HG03457 (cell line): ENCODE results near the gene RGS9.
"Not testable (repeated sequence)": the region's sequence is repeated elsewhere in the genome, so short reads cannot be mapped to it uniquely, and the experiment has no call there.

ENCODE experiments used
- ATAC-seq: cut with Tn5 transposase; IDR thresholded peaks from one replicate; pipeline ENCODE4 v1.9.1; 2021; ENCODE audit warnings: moderate number of reproducible peaks; ENCODE audit not compliant: unreplicated experiment

Gene RGS9

DNA sequence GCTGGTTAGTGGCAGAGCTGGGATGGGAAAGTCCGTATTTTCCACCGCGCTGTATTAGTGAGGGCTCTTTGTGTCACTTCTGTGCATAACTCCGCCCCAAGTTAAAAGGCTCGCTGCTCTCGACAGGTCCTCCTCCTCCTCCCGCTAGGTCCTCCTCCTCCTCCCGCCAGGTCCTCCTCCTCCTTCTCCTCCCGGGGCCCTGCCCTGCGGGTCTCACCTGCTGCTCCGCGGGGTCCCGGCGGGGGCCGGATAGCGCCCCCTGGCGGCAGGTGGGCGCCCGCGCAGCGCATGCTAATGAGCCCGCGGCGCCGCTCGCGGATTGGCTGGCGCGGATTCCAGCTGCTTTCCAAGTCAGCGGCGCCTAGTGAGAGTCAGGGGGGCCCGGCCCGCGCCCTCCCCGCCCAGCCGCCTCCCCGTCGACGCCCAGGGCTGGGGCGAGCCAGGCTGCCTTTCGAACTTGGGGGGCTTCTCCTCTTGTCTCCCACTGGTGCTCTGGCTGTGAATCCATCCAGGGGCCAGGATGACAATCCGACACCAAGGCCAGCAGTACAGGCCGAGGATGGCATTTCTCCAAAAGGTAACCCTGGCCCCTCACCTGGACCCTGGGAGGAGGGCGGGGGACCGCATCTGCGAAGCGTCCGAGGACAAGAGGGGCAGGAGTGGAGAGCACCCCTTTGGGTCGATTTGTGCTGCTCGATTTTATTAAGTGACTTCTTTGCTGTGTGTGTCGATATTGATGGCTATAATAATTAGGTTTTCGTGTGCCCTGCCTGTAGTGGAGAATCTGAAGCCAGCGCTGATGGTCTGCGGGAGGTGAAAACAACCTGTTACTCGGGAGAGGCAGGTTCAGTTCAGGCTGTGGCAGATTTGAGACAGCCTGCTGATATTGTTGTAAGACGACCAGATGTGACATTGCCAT is at the start of gene RGS9:
Gene RGS9 (plus strand): TSS at position 350 of the 919 bp plus-strand sequence. CDS start 171 bp downstream, at position 521.
- peak; percentile 69 for ATAC-seq

- ATAC-seq = no peak
These were observed 48.4 kb upstream of the RGS9 start for GRCh38 chr17:65088621-65089360.

- no peak for ATAC-seq
These were observed 44.9 kb upstream of the RGS9 start for GRCh38 chr17:65092262-65092661.

DNA sequence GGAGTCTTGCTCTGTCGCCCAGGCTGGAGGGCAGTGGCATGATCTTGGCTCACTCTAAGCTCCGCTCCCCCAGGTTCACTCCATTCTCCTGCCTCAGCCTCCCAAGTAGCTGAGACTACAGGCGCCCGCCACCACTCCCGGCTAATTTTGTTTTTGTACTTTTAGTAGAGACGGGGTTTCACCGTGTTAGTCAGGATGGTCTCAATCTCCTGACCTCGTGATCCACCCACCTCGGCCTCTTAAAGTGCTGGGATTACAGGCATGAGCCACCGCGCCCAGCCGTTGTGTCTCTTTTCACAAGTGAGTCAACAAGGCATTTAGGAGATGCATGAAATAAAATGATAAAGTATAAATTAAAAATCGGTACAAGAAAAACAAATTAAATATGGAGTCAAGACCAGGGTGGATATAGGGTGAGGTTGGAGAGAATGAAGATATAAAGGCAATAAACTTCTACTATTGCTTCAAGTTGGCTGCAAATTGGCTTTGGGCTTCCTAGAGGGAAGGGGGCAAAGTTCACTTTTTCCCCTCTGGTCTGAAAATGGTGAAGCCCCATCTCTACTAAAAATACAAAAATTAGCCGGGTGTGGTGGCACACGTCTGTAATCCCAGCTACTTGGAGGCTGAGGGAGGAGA is 44.3 kb upstream of the RGS9 start:
- not testable (repeated sequence) for ATAC-seq

- ATAC-seq = no peak
These were observed 43.2 kb upstream of the RGS9 start for GRCh38 chr17:65093930-65094329.

DNA sequence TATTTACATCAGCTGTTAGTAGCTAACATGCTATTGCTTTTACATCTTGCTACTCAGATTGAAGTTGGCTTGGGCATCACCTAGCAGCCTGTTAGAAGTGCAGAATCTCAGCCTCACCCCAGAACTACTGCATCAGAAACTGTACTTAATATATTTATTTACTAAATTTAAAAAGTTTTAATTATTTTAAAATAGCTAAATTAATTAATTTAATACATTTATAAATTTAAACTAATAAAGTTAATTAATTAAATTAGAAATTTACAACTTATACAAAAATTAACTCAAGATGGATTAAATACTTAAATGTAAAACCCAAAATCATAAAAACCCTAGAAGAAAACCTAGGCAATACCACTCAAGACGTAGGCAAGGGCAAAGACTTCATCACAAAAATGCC is 41.7 kb upstream of the RGS9 start:
- ATAC-seq = no peak

DNA sequence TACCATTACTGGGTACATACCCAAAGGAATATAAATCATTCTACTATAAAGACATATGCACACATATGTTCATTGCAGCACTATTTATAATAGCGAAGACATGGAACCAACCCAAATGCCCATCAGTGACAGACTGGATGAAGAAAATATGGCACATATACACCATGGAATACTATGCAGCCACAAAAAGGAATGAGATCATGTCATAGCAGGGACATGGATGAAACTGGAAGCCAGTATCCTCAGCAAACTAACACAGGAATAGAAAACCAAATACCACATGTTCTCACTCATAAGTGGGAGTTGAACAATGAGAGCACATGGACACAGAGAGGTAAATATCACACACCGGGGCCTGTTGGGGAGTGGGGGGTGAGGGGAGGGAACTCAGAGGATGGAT is 40.8 kb upstream of the RGS9 start:
- not testable (repeated sequence) for ATAC-seq

DNA sequence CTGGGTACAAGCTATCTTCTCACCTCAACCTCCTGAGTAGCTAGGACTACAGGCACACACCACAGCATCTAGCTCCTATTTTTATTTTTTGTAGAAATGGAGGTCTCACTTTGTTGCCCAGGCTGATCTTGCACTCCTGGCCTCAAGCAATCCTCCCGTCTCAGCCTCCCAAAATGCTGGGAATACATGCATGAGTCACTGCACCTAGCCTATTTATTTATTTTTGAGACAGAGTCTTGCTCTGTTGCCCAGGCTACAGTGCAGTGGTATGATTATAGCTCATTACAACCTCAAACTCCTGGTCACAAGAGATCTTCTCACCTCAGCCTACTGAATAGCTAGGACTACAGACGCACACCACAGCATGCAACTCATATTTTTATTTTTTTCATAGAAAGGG is 40.1 kb upstream of the RGS9 start:
- no peak for ATAC-seq

DNA sequence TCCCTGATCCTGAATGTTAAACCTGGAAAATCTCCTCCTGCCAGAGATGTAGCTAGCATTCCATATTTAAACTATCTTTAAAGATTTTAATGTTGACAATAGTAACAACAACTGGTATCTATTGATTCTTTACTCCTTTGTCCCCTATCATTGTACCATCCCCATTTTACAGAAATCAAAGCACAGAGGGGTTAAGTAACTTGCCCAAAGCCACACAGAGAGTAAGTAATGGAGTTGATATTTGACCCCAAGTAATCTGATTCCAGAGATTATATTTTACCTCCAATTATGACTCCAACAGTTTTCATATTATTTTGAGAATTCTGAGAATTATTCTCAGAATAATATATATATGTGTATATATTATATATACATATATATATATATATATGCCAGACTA is 37.7 kb upstream of the RGS9 start:
- ATAC-seq = no peak

GRCh38 chr17:65099941-65100315 is 37.2 kb upstream of the RGS9 start:
- peak; percentile 56 for ATAC-seq

DNA sequence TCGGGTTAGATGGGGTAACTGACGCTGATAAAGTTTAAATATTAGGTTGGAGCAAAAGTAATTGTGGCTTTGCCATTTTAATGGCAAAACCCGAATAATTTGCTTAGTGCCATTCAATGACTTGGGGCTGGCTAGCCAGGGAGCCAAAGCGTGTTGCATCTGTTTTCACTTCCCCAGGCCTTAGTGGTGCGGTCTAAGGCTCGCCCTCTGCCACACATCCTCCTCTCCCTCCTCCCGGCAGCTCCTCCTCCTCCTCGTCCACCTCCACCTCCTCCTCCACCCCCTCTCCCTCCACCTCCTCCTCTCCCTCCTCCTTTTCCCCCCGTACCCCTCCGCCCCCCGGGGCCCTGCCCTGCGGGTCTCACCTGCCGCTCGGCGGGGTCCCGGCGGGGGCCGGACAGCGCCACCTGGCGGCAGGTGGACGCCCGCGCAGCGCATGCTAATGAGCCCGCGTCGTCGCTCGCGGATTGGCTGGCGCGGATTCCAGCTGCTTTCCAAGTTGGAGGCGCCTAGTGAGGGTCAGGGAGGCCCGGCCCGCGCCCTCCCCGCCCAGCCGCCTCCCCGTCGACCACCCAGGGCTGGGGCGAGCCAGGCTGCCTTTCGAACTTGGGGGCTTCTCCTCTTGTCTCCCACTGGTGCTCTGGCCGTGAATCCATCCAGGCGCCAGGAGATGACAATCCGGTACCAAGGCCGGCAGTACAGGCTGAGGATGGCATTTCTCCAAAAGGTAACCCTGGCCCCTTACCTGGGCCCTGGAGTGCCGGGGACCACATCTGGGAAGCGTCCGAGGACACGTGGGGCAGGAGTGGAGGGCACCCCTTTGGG is 36.6 kb upstream of the RGS9 start:
- peak; percentile 61 for ATAC-seq

GRCh38 chr17:65101371-65101770 is 35.8 kb upstream of the RGS9 start:
- no peak for ATAC-seq

GRCh38 chr17:65102235-65102634 is 34.9 kb upstream of the RGS9 start:
- no peak for ATAC-seq

GRCh38 chr17:65102788-65103187 is 34.4 kb upstream of the RGS9 start:
- ATAC-seq = no peak

DNA sequence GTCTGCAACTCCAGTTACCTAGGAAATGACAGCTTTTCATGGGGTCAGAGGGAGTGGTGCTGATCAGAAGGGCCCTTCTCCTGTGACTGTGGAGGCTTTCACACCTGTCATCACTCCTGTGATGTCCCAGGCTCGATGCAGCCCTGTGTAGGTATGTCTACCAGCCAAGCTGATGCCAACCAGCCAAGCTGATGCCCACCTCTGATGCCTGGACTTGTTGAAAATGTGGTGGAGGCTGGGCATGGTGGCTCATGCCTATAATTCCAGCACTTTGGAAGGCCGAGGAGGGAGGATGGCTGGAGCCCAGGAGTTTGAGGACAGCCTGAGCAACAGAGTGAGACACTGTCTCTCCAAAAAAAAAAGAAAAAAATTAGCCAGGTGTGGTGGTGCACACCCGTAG is 33.7 kb upstream of the RGS9 start:
- ATAC-seq = no peak

DNA sequence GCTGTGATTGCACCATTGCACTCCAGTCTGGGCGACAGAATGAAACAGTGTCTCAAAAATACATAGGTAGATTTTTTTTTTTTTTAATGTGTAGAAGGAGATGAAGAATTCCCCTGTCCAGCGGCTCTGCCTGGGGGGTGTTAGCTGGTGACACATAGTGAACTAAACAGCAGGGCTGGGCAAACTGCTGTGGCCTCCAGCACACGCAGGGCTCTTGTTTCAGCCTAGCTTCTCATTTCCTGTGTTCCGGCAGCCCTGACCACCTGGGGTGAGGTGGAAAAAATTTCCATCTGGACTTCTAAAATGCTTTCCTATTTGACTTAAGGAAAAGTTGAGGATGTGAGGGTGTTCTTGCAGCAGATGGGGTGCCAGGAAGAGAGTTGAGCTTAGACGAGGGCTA is 33.3 kb upstream of the RGS9 start:
- no peak for ATAC-seq

DNA sequence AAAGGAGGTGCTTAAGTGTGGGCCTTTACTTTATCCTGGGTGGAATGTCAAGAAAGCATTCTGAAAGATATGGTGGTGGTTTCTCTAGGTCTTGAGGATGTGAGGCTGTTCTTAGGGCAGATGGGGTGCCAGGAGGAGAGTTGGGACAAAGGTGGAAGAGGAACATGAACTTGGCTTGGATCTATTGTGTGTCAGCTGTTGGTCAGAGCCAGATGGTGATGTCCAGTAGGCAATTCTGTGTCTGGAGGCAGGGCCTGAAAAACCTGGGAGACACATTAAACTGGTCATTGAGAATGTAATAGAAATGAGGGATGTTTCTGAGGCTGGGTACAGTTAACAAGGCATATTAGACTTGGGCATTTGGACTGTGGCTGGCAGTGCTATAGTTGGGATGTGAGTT is 32.6 kb upstream of the RGS9 start:
- ATAC-seq = no peak

DNA sequence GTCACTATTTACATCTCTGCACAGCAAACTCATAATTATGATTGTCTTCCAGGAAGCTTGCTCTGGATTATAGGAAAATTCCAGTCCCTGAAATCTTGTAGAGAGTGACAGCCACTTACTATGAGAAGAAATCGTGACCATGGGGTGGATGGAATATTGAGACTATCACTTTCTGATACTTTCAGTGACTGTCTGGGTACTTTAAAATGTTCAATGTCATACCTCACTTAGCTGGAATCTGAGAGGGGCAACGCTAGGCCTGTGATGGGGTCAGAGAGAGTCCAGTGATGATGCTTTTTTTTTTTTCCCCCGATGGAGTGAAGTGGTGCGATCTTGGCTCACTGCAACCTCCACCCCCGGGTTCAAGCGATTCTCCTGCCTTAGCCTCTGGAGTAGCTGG is 32.2 kb upstream of the RGS9 start:
- ATAC-seq = no peak

DNA sequence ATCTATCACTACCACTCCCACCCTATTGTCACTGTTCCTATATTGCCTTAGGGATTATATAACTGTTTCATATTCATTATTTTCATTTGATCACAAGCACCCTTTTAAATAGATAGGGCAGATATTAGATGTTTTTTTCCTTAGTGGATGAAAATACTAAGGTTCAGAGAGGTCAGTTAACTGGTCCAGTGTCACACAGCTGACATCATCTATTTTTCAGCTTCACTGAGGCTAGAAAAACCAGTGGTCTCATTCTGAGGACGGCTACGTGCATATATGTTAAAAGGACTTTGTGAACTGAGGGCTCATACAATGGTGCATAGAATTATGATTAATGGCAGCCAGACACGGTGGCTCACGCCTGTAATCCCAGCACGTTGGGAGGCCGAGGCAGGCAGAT is 29.0 kb upstream of the RGS9 start:
- ATAC-seq = no peak

DNA sequence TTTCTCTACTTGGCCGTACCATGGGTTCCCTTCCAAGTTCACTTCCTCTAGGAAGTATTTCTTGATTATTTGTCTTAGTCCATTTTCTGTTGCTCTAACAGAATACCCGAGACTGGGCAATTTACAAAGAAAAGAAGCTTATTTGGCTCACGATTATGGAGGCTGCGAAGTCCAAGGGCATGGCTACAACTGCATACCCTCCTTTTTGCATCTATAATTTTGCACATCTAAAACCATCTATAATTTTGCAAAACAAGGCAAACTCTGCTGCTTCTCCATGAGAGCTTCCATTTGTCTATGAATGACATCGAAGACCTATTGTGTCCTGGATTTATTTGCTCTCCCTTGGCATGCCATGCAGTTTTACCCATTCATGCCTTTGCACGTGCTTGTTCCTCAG is 27.6 kb upstream of the RGS9 start:
- ATAC-seq = no peak
